Measurements from ENCODE around the gene EPHA7.

Gene EPHA7

DNA sequence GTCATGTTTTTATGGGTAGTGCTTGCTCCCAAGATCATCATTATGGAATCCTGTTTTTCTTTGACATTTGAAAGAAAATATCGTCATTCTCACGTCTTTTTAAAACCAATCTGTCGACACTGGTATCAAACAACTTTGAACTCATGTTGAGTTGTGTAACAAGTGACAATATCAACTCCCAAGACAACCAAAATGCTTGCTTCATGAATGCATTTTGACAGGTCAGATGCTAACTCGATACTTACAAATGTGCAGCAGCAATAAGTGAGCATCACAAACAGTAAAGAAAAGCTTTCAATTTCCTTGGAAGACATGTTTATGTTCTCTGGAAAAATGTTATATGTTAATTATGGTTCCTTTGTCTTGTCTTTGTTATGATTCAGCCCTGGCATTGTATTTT lies 125.9 kb downstream of the EPHA7 start:
- ChIA-PET CTCF (no interaction called here), POLR2A (ENCODE audit: low non-redundant PET) (no interaction called here)
- no peak overlapping the region for H3K27ac ChIP-seq
- no peak for TF ChIP-seq CTCF (conservative IDR thresholded peaks at IDR 0.05; ENCODE audit: low read depth)
- DNase-seq (ENCODE audit: low spot score): no peak

DNA sequence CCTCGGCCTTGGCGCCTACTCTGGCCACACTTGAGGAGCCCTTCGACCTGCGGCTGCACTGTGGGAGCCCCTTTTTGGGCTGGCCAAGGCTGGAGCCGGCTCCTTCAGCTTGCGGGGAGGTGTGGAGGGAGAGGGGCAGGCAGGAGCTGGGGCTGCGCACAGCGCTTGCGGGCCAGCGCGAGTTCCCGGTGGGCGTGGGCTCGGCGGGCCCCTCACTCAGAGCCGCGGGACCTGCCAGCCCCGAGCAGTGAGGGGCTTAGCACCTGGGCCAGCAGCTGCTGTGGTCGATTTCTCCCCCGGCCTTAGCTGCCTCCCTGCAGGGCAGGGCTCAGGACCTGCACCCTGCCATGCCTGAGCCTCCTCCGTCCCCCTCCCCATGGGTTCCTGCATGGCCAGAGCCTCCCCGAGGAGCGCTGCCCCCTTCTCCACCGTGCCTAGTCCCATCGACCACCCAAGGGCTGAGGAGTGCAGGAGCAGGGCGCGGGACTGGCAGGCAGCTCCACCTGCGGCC lies 136.8 kb downstream of the EPHA7 start:
- no peak for TF ChIP-seq CTCF (conservative IDR thresholded peaks at IDR 0.05; ENCODE audit: low read depth)
- no peak for DNase-seq (ENCODE audit: low spot score)
- H3K27ac ChIP-seq: peak overlapping the region; percentile 42
- ChIA-PET CTCF (no interaction called here), POLR2A (ENCODE audit: low non-redundant PET) (no interaction called here)

GRCh38 chr6:93278241-93278640 lies 141.1 kb downstream of the EPHA7 start:
- no peak for TF ChIP-seq CTCF (conservative IDR thresholded peaks at IDR 0.05; ENCODE audit: low read depth)
- CTCF ChIA-PET: no interaction called here
- no peak for DNase-seq (ENCODE audit: low spot score)
- POLR2A ChIA-PET (ENCODE audit: low non-redundant PET): no interaction called here
- H3K27ac ChIP-seq: no peak overlapping the region

DNA sequence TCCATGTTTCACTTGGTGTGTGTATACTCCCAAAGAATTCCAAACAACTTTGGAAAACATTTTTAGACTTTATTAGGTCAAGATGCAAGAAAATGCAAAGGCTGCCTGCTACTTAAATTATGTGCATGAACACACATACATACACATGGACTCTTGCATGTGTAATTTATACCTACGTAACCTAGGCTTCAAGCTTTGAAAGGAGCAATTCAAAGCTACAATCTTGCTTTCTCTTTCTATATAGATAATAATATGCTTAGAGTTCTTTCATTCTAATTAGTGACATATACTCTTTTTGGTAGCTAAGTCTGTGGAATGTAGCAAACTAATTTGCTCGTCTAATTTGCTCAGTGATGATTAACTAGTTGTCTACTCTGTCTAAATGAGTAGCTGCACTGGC lies 146.5 kb downstream of the EPHA7 start:
- no peak for TF ChIP-seq CTCF (conservative IDR thresholded peaks at IDR 0.05; ENCODE audit: low read depth)
- ChIA-PET CTCF (no interaction called here), POLR2A (ENCODE audit: low non-redundant PET) (no interaction called here)
- DNase-seq (ENCODE audit: low spot score): no peak
- H3K27ac ChIP-seq: no peak overlapping the region

GRCh38 chr6:93272211-93272610 lies 147.1 kb downstream of the EPHA7 start:
- ChIA-PET CTCF (no interaction called here), POLR2A (ENCODE audit: low non-redundant PET) (no interaction called here)
- no peak for DNase-seq (ENCODE audit: low spot score)
- H3K27ac ChIP-seq: no peak overlapping the region
- TF ChIP-seq CTCF (conservative IDR thresholded peaks at IDR 0.05; ENCODE audit: low read depth): no peak

GRCh38 chr6:93266116-93266817 lies 153.1 kb downstream of the EPHA7 start:
- ChIA-PET CTCF (no interaction called here), POLR2A (ENCODE audit: low non-redundant PET) (no interaction called here)
- DNase-seq (ENCODE audit: low spot score): no peak
- no peak overlapping the region for H3K27ac ChIP-seq
- no peak for TF ChIP-seq CTCF (conservative IDR thresholded peaks at IDR 0.05; ENCODE audit: low read depth)
